Measurements from ENCODE around the gene GABRB1.

Gene GABRB1

GRCh38 chr4:47410271-47410670 lies 378.9 kb downstream of the GABRB1 start:
- no peak for DNase-seq

DNA sequence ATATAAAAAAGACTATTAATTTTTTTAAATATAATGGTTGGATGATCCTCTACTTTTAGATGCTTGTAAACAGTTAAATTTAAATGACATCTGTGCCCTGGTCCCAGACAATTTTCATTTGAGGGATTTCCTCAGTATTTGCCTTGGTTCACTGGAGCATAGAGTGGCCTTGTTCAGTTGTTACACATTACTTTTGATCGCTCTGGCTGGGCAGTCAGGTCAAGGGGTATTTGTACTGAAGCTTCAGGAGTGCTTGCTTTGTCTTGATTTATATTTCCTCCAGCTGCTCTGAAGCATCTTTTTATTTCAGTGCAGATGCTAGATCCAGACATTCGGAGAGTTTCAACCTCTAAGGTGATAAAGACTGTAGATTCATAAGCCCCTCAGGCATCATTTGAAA lies 382.2 kb downstream of the GABRB1 start:
- no peak for DNase-seq

- no peak for DNase-seq
Measured at GRCh38 chr4:47415719-47416118, 384.4 kb downstream of the GABRB1 start.

GRCh38 chr4:47418147-47418546 lies 386.8 kb downstream of the GABRB1 start:
- DNase-seq = no peak

DNA sequence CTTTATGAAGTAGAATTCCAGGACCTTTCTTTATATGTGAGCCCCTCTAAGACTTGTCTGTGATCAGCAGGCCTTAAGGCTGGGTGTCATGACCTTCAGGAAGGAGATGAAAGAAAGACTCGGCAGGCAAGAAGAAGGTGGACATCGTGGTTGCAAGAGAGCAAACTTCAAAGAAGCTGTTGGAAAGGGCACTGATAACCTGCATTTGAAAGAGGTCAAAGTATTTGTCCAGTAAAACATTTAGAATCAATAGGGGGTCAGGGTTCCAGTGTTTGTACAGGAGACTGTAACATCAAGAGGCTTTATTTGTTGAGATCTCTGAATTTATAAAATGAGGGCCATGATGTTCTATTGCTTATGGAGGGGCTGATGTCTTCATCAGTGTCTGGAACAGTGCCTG lies 387.9 kb downstream of the GABRB1 start:
- no peak for DNase-seq

GRCh38 chr4:47425628-47426027 lies 394.3 kb downstream of the GABRB1 start:
- no peak for DNase-seq

DNA sequence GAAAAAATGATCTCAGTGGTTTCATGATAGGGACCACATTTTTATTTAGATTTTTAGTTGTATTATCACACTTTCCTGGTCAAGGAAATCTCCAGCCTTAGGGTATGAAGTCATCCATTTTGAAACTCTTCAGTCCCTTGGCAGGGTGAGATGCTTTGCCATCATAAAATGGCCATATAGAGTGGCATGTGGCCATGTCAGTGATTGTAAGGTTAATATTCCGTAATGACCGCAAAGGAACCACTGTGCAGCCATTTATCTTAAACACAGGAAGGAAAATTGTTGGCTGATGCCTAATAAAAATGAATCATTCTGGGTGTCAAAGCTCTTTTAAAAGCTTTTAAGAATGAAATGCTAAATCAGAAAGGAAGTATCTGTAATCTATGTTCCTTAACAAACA lies 396.6 kb downstream of the GABRB1 start:
- DNase-seq = no peak

DNA sequence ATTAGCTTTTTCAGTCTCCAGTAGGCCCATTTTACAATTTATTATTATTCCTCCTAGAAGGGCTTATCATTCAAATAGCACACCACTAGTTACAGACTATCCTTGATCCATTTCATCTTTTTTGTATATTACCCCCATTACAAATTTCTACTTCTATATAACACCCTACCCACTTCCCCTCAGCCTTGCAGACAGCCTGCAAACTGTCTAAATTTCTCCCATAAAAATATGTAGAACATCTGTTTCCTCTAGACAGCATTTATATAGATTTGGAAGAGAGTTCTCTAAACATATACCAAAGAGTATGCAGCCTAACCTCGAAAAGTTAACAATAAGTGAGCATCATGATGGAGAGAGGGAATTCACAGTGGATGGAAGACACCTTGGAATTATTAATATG lies 401.4 kb downstream of the GABRB1 start:
- no peak for DNase-seq

DNA sequence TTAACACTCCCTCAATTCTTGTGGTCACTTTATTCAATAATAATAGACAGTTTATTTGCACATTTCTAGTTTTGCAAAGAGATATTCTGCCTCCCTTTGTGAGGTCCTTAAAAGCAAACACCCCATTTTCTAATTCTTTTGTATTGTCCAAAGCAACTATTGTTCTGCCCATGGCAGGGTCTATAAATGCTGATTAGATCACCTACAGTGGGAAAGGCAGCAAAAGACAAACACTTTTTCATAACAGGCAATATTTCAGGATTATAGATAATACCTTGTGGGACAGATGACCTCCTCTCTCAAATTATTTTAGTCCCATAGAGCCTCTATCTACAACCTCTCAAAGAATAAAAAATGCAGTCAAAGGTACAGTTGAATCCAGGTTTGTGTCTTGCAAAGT lies 403.6 kb downstream of the GABRB1 start:
- DNase-seq = no peak

GRCh38 chr4:47442980-47443379 lies 411.6 kb downstream of the GABRB1 start:
- DNase-seq = no peak

DNA sequence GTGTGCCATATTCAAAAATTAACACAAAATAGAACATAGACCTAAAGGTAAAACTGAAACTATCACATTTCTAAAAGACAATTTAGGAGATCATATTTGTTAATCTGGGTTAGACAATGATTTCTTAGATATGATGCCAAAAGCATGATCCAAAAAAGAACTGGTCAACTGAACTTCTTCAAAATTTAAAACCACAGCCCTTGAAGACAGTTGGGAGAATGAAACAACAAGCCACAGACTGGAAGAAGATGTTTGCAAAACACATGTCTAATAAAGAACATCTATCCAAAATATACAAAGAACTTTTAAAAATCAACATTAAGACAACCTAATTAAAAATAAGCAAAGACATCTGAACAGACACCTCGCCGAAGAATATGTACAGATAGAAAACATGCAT lies 412.7 kb downstream of the GABRB1 start:
- no peak for DNase-seq

GRCh38 chr4:47451657-47452056 lies 420.3 kb downstream of the GABRB1 start:
- DNase-seq = no peak

GRCh38 chr4:47462799-47463234 lies 431.4 kb downstream of the GABRB1 start:
- peak in 1 of 2 experiments; percentile 38 for DNase-seq

DNA sequence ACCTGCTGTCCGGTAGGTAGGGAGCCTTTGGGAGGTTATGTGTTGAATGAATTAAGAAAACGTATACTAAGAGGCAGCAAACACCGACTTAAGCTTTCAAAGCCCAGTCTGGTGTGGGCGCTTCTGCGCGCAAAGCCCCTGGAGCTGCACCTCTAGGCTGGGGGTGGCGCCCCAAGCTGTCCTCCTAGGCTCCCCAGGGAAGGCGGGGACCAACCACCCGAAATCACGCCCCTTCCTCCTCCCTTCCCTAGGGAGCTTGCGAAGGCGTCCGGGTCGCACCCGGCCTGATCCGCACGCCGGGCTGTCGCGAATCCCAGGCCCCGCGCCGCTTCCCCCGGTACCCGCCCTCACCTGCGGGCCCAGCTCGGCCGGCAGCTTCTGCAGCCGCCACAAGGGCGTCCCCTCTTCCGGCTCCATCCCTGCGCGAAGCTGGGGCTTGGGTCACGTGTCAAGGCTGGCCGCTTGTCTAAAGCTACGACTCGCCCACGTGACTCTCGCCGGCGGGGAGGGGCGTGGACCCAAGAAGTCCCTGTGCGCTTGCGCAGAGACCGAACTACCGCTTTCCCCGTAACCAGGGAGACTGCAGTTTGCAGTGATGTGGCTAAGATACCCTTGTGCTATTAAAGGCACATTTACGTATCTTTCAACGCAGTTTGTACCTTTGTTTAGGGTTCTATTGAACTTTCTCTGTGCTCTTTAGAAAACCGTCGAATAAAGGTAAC lies 432.0 kb downstream of the GABRB1 start, which contains the start of gene COMMD8:
COMMD8 (minus strand) TSS at position 468 of the 722 bp plus-strand sequence; CDS start at position 417, 51 bp downstream.
- DNase-seq = peak; percentile 96 to 97

- no peak for DNase-seq
Measured at GRCh38 chr4:47465004-47465403, 433.6 kb downstream of the GABRB1 start.

DNA sequence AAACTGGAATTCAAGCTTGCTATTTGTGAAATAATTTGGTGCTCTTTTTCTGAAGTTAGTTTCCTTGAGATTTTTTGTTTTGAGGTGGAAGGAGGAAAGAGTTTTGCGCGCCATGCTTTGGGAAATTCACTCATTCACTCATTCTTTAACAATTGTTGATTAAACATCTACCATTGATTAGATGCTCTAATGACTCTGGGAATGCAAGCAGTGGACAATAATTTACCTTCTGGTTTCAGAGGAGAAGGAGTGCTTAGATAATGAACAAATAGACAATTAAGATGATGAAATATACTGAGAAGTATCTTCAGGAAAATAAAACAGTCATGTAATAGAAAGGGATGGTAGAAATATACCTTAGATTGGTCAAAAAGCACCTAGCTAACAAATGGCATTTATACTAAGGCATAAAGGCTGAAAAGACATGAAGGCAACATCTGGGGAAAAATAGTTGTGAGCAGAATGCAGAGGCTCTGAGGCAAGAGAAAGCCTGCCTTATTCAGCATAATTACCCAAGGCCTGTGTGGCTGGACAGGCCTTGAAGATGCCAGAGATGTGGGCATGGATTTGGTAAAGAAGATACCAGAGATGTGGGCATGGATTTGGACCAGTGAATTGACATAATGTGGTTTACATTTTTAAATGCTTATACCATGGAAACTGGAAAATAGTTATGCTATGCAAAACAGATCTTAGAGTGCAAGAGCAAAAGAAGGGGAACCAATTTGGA lies 434.9 kb downstream of the GABRB1 start:
- DNase-seq = no peak

GRCh38 chr4:47468706-47469365 lies 437.5 kb downstream of the GABRB1 start:
- no peak for DNase-seq

GRCh38 chr4:47469951-47470350 lies 438.6 kb downstream of the GABRB1 start:
- DNase-seq = no peak

DNA sequence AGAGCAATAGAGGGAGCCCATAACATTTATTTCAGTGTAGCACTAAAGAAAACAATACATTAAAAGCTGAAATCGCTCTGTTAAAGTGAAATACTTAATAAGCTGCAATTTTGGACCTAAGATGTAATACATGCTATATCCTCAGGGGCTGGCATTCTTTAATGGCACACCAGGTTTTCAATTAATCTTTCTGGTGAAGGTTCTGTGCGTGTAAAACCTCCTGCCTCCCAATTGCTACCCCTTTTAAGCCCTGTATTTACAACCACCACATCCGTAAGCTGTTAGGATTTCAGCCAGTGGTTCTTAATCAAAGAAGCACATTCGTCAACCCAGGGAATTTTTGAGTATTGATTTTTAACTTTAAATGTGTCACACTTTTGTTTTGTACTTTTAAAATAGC lies 439.7 kb downstream of the GABRB1 start:
- no peak for DNase-seq

DNA sequence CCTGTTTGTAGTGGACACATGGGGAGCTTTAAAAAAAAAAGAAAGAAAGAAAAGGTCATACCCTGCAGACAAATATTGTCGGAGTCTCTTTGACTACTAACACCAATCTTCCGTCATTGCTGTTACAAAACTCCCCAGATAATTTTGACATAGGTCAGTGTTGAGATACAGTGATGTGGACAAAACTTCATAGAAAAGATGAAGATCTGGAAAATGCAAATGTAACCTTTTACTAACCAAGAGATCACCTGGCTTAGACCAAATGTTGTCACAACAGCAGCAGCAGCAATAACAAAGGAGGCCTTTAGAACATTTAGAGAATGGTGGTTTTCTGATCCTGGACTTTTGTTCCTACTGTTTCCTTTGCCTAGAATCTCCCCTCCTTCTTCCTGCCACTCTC lies 440.2 kb downstream of the GABRB1 start:
- no peak for DNase-seq

GRCh38 chr4:47473141-47473750 lies 441.9 kb downstream of the GABRB1 start:
- DNase-seq = no peak

- DNase-seq = no peak
Measured at GRCh38 chr4:47474799-47475198, 443.4 kb downstream of the GABRB1 start.

- peak in 1 of 2 experiments; percentile 16 for DNase-seq
Measured at GRCh38 chr4:47475411-47475810, 444.0 kb downstream of the GABRB1 start.
